TTC549 (cell line): Measurements from ENCODE around the gene GPRC5D.
A peak's percentile ranks its signal among the peaks of the same experiment; 100 is the strongest.

Experiments
- FAIRE-seq: peaks from 2 replicates; lab custom pipeline; 2012; peaks lifted over from hg19 to GRCh38; lab: Jason Lieb, UNC

The GPRC5D gene

DNA sequence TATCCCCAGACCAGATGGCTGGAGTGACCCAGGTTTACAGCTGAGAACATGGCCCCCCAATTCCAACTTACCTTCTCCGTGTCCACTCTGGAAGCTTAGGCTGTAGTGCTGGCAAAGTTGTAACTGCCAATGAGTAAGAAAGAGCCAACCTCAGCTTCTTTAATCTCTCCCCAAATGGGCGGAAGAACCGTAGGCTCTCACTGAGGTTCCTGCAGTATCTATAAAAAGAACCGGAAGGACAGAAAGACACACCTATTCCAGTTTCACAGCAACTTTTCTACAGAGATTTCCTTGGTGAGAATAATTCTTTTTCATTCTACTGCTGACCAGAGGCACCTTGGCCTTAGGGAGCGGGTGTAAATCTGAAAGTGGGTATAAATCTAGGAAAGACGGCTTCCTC is at the start of gene GPRC5D:
Gene GPRC5D, minus strand, starts transcription at position 135 of the 400 bp plus-strand sequence. CDS start 1,786 bp downstream, outside the sequence.
- FAIRE-seq = no peak

DNA sequence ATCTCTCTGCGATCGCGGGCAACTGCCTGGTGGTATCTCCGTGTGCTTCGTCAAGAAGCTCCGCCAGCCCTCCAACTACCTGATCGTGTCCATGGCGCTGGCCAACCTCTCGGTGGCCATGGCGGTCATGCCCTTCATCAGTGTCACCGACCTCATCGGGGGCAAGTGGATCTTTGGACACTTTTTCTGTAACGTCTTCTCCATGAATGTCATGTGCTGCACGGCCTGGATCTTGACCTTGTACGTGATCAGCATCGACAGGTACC is 49.7 kb upstream of the GPRC5D start:
- no peak for FAIRE-seq

DNA sequence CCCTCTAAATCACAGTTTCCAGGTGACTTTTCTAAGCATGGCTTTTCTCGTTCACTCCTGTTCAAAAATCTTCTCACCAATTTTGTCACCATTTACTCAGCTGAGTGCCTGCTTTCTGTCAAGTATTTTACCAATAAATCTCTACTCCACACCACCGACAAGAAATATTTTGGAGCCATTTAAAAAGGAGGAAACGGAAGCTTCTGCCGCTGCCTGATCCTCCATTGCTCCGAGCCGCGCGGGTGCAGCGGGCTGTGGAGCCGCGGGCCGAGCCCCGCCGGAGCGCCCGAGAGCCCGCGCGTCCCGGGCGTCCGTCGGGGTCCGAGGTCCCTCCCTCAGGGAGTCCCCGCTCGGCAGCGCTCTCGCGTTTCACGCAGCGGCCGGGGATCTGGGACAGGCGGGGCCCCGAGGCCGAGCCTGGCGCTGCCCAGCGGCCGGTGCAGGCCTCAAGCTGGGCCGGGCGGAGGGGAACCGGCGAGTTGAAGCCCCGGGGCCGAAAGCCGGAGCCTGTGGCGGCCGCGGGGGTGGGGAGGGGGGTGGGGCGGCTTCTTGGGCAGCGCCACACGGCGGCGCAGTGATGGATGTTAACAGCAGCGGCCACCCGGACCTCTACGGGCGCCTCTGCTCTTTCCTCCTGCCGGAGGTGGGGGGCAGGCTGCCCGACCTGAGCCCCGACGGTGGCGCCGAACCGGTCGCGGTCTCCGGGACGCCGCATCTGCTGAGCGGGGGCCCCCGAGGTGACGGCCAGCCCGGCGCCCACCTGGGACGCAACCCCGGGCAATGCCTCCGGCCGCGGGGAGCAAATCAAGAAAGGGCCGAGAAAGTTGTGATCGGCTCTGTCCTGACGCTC is 49.2 kb upstream of the GPRC5D start:
- no peak for FAIRE-seq

DNA sequence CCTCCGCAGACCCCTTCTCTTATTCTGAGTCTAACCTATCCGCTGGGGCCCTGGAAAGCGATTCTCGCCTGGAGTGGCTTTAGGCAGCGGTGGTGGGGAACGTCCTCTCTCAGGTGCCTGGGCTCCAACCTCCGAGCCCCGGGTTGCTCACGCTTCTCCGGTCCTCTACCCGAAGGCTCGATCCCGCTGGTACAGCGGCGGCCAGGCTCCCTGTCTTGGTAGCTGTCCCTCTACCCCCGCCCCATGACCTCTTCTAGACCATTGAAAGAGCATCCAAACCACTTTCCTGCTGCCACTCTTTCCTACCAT is 48.6 kb upstream of the GPRC5D start:
- no peak for FAIRE-seq

DNA sequence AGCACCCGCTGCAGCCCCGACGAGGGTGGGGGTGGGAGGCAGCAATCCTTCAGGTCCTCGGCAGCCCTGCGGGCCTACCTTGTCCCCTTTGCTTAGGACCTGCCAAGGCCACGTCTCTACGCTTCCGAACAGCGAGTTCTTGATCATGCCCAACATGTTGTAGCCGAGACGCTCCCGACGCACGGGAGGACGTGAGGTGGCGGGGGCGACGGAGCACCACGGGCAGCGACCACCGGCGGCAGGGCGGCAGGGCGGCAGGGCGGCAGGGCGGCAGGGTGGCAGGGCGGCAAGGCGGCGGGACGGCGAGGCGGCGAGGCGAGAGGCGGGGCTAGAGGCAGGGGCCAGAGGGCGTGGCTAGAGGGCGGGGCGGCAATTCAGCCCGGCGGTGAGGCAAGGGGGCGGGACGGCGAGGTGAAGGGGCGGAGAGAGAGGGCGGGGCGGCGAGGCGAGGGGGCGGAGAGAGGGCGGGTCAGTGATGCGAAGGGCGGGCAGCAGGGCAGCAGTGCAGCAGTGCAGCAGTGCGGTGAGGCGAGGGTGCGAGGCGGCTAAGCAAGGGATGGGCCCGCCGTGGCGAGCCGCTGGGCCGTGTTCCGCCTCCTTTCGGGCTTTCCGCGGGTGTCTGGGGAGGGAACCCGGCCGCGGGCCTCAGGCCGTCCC is 48.1 kb upstream of the GPRC5D start, which contains the start of gene HEBP1:
Gene HEBP1, minus strand, starts transcription at position 307 of the 657 bp plus-strand sequence. Its CDS starts 151 bp downstream, at position 156.
- no peak for FAIRE-seq

DNA sequence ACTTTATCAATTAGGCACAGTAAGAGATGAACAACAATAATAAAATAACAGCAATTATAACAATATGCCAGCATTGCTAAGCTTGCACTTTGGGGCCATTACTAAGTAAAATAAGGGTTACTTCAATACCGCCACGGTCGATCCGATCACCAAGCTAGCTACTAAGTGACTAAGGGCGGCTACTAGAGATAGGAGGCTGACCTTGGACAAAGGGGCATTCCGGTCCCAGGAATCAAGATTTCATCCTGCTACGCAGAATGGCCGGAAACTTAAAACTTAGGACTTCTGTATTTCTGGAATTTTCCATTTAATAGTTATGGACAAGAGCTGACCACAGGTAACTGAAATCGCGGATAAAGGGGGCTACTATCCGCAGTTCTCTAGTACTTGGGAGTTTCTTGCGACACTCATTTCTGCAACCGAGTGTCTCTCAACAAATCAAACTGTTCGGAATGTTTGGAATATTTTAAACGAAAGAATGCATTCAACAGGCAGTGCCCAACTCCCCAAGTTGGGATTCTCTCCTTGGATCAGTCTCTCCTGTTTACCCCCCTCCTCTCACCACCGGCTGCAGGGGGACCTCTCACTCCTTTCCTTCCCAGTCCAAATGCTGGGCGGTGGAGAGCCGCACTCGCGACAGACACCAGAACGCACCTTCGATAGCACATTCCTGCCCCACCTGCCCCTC is 47.4 kb upstream of the GPRC5D start:
- no peak for FAIRE-seq

DNA sequence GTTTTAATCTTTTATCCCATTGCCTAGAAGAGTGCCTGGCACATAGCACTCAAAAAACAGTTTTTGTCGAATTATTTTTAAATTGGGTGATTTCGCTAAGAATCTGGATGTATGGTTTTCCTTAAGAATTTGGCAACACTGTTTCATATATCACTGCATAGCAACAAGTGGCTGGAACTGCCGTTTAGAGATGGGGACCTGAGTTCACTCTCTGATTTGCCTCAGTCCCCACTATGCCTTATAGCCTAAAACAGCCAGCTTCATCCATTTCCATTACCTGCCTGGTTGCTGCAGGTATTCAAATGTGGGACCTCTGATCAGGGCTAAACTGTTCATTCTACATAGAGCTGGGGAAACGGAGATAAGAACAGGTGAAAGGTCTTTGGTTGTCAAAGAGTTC is 46.3 kb upstream of the GPRC5D start:
- no peak for FAIRE-seq

DNA sequence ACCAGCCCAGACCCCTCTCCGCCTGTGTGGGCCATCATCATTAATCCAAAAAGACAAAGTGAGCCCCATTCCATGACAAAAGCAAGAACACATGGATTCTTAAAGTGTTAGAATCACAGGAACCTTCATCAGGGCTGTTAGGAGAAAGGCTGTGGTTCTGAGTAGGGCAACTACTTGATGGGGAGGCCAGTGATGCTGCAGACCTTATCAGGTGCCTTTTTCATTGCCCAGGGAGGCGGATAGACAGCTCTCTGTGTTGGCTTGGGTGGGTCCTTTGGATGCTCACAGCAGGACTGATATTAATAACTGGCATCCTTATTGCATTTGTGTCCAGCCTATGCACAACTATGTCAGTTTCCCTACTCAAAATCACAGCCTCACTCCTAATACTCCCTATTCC is 45.8 kb upstream of the GPRC5D start:
- FAIRE-seq = no peak

DNA sequence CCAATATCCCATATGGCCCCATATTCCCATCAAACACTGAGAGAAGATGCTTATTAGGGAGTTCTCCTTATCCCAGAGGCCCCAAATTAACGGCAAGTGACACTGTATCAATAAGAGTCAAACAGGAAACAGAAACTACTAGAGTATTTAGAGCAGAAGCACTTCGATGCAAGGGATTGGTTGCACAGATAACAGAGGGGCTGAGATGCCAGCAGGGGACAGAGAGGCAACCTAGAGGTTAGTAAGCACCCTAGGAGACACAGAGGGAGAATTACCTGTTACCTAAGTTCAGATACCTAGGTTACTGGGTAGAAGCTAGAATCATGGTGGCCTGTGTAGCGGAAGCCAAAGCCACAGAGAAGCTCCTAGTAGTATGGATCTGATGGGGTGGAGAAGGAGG is 45.2 kb upstream of the GPRC5D start:
- no peak for FAIRE-seq

DNA sequence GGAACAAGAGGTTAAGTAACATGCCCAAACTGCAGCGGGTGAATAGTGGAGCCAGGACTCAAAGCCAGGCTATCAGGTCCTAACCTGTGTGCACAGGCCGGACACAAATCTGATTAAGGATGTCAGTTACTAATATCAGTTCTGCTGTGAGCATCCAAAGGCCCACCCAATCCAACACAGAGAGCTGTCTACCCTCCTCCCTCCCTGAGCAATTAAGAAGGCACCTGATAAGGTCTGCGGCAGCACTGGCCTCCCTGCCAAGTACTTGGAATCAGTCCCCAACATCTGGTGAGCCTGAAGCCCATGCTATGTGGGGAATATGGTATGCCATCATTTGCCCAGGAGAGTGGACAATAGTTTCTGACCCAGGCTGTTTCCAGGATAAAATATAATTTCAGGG is 44.2 kb upstream of the GPRC5D start:
- FAIRE-seq = no peak

DNA sequence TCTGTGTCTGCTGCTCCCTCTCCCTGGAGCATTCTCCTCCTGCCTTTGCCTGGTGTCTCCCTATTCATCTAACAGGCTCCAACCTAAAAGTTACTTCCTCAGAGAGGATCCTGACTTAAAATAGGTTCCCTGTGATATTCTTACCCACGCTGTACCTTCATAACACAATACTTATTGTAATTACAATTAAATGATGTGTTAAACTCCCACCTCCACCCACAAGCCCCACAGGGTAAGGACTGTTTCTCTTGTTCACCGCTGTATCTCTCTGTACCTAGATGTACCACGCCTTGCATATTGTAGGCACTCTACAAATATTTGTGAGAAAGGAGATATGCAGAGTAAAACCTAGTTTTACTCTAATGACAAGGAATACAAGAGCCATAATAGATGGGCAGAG is 43.1 kb upstream of the GPRC5D start:
- no peak for FAIRE-seq

DNA sequence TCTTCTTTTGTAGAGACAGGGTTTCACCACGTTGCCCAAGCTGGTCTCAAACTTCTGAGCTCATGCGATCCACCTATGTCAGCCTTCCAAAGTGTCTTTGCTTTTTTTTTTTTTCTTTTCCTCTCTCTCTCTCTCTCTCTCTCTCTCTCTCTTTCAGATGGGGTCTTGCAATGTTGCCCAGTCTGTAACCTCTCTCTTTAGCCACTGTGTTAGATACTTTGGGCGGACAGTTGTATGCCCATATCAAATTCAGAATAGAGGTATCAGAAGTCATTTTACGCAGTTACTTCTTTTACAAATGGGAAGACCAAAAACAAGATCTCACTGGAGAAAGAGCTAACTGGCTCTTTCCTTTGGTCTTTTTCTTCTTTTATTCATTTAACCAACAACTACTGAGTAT is 41.4 kb upstream of the GPRC5D start:
- no peak for FAIRE-seq

DNA sequence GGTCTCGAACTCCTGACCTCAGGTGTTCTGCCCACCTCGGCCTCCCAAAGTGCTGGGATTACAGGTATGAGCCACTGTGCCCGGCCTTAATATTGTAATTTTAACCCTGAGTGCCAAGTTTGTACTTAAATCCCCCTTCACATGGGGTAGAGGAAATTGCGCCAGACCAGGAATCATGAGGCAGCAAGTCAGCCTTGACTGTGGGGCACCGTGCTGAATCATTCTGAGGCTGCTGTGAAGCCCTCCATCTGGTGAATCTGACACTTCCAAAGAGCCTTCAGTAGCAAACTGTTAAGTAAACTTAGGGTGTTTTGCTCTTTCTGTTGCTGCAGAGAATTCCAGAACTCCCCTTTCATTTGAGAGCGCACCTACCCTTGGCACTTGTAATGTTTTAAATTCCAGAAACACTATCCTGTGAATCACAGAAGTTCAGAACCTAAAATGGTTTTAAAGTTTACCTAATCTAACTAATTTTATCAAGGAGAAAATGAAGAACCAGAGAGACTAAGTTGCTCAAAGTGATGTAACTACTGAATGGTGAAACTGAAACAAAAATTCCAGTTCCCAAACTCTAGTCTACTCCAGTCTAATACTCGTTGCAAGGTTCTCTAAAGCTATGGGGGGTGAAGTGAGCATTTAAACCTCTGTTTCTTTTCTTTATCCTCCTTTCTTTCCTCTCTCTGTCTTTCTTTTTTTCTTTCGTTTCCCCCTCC is 40.6 kb upstream of the GPRC5D start:
- FAIRE-seq = no peak

DNA sequence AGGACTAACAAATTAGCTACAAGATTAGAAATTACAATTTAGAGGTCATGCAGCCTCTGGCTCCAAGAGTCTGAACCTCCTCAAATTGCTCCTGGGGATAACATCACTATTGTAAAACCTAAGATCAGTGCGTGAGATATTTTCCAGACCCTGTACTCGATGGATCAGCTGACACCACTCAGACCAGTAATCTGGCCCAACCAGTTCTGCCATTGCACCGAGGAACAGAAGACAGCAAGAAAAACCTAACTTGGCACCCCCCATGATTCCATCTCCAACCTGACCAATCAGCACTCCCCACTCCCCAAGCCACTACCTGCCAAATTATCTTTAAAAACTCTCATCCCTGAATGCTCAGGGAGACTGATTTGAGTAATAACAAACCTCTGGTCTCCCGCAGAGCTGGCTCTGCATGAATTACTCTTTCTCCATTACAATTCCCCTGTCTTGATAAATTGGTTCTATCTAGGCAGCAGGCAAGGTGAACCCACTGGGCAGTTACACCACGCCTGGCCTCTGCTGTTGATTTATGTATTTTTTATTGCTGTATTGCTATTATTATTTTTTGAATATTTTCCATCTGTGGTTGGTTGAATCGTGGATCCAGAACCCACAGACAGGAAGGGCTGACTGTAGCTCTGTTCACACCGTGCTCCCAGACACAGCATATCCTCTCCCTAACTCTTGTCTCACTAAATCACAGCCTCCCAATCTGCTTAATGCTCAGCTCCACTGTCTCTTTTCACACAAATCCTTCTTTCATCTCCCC is 38.9 kb upstream of the GPRC5D start:
- FAIRE-seq = no peak

DNA sequence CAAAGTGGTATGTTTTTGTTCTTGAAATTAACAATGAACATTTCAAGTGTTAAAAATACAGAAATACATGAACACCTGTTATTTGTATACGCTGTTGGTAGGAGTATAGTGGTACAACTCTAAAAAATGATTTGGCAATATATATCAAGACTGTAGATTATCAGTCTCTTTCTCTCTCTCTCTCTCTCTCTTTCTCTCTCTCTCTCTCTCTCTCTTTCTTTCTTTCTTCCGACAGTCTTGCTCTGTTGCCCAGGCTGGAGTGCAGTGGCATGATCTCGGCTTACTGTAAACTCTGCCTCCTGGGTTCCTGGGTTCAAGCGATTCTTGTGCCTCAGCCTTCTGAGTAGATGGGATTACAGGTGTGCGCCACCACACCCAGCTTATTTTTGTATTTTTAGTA is 35.5 kb upstream of the GPRC5D start:
- no peak for FAIRE-seq

DNA sequence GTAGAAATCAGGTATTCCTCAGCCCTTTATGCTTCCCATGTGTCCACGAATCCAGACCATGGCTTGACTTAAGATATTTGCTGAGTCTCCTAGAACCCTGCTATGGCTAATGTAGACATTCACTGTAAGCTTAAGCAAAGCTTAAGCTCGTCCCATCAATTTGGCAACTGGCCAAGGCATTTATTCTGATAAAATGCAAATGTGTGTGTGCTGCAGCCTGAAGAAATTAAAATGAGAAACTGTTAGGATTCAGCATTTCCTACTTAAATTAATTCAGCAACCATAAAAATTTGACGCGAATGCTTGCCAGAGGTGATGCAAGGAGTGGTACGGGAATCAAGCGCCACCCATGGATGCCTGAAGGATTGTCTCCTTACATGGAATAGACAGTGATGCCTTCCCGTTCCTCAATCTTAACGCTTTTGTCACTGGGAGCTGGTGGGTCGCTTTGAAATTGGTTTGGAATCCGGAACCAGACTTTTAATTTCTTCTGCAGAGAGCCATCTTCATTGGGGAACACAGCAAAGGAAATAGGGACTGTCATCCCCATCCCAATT is 34.9 kb upstream of the GPRC5D start:
- no peak for FAIRE-seq

DNA sequence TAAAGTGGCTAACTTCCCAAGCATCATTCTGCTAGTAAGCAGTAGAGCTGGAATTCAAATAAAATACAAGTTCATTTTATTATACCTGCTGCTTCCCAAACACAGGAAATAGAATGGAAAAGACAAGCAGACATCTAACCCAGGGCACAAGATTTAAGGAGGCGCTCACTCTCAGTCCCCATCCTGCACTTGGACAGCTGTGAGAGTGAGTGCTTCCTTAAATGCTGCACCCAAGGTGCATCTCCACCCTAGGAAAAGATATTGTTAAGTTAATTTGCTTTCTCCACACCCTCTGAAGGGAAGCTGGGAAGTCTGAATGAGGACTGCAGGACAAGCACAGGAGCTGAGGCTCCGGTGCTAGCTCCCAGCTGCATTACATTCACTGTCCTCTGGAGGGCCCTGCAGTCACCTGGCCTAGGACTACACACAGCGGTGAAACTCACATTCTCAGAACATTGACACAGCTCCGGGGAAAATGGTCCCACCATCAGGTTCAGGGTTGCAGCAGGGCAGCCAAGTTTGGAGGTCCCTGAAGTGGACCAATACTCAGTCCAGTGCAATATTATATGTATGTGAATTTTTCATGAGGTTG is 33.9 kb upstream of the GPRC5D start:
- peak; percentile 11 for FAIRE-seq

DNA sequence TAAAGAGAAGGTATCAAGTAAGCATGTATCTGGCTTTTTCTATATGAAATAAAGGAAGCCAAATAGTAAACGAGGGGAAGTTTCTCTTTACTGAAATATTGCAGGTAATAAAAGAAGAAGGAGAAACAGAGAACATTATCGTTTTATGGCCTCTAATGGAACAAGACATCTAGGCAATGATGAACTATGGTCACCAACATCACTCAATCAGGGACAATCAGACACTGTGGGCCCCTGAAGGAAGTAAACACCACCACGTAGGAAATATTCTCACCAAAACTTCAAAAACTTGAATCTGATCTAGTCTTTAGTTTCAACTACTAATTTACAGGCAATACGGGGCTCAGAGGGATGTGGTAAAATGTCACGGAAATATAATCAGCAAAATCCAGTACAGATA is 32.2 kb upstream of the GPRC5D start:
- no peak for FAIRE-seq

DNA sequence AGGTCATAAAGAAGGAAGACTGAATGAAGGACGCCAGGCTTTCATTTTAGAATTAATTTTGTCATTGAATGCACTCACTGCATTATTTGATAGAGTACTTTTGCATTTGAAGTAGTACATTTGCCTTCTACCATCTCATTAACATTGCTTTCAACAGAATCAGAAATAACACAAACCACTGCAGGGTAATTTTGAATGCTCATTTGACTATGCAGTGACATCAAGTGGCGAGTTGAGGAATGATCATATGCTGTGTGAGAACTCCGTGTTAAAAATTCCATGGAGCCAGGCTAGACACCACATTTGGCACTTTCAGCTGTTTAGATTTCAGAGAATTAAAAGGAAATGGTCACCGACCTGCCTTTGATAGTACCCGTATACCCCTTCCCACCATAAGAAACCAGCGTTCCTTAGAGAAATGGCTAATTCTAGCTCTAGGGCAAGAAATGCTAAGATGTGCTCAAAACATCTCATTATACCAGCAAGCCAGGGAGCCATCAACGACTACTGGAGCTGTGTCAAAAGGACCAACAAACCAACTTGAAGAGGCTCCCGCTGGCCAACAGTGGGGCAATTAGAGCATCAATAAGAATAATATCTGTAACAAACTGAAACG is 31.6 kb upstream of the GPRC5D start:
- peak; percentile 75 for FAIRE-seq

DNA sequence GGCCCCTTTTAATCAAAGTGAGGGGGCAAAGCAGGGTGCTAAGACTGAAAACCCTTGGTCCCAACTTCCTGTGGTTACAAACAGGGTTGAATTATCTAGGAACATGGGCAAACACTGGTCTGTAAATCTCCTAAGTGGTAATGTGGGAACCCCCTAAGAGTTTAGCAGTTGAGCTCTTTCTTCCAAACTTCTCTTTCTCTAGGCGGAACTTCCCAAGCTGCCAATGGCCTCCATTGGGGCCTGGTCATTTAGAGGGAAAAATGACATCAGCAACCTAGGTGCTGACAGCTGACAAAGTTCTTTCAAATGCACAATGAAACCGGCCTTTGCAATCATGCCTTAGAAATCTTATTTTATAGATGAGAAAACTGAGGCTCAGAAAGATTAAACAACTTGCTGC is 30.4 kb upstream of the GPRC5D start:
- FAIRE-seq = no peak

DNA sequence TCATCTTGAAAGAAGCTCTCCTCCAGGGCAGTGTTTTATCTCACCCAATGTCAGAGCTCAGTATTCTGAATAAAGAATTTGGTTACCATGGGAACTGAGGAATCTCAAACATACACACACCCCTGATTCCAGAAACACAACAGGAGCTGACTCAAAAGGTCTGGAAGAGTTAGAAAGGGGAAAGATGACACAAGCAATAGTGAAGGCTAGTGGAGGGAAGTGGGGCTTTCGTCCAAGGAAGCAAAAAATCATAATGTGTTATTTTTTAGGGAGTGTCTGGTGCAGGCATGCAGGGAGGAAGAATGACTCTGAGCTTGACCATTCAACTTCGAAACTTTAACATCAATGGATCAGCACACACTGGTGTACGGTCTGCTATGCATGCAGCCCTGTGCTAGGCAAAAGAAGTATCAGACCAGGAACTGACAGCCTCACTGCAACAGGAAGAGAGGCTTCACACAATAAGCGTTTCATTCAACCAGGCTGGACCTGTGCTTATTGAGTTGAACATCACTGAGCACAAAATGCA is 27.8 kb upstream of the GPRC5D start:
- FAIRE-seq = no peak
